NOMO-1 treated with dmso at 0.1 percent for 144 hours (cell line): ENCODE data around the gene STPG3.

Experiments
- DNase-seq: peaks from one replicate; lab custom pipeline; 2025; ENCODE audit not compliant: unreplicated experiment; lab: John Stamatoyannopoulos, UW

Gene STPG3

GRCh38 chr9:137251194-137251461 is at the start of gene STPG3:
Gene STPG3 (plus strand): TSS chr9:137251286. CDS start chr9:137251287, 1 bp downstream.
- DNase-seq, result no peak

GRCh38 chr9:137202966-137203365 is 48.1 kb upstream of the STPG3 start:
- no peak for DNase-seq

DNA sequence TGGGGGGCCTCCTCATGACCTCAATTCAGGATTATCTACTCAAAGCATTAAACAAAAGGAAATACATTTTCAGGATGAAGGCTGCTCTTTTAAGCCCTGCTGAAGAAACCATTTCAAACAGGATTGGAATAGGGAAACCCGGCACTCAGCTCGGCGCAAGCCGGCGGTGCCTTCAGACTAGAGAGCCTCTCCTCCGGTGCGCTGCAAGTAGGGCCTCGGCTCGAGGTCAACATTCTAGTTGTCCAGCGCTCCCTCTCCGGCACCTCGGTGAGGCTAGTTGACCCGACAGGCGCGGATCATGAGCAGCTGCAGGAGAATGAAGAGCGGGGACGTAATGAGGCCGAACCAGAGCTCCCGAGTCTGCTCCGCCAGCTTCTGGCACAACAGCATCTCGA is 46.4 kb upstream of the STPG3 start:
- DNase-seq, result no peak

DNA sequence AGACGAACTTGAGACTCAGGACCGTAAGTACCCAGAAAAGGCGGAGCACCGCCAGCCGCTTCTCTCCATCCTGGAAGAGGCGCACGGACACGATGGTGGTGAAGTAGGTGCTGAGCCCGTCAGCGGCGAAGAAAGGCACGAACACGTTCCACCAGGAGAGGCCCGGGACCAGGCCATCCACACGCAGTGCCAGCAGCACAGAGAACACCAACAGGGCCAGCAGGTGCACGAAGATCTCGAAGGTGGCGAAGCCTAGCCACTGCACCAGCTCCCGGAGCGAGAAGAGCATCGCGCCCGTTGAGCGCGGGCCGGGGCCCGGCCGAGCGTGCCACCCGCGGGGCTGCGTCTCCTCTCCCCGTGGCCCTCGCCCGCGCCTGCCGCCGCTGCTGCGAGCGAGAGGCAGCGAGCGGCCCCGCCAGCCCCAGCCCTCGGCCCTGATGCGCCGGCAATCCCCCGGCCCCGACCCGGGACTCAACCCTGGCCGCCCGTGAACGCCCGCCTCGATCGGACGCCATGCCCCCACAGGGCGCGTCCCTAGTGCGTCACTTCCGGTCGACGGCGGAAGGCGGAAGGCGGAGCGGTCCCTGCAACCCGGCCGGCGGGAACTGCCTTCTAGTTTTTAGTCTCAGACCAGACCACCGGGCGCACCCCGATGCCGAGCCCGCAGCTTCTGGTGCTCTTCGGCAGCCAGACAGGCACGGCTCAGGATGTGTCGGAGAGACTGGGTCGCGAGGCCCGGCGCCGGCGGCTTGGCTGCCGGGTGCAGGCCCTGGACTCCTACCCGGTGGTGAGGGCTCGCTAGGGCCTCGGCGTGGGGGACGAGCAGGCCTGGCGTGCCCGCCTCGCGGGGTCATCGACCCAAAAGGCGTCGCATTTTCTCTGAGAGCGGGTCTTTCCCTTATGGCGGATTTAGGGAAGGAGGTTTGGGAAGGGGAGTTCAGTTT is 45.7 kb upstream of the STPG3 start, which contains the start of the genes NDOR1 and TMEM203:
TSS of gene NDOR1 (plus strand) at position 575 of the 944 bp plus-strand sequence. CDS start at position 653, 78 bp downstream.
TSS of gene TMEM203 (minus strand) at position 523 of the 944 bp plus-strand sequence. CDS start at position 289, 234 bp downstream.
- DNase-seq, result peak; percentile 88

GRCh38 chr9:137206602-137207001 is 44.5 kb upstream of the STPG3 start:
- DNase-seq, result no peak

GRCh38 chr9:137211532-137211931 is 39.6 kb upstream of the STPG3 start:
- no peak for DNase-seq

GRCh38 chr9:137212520-137212919 is 38.6 kb upstream of the STPG3 start:
- no peak for DNase-seq

DNA sequence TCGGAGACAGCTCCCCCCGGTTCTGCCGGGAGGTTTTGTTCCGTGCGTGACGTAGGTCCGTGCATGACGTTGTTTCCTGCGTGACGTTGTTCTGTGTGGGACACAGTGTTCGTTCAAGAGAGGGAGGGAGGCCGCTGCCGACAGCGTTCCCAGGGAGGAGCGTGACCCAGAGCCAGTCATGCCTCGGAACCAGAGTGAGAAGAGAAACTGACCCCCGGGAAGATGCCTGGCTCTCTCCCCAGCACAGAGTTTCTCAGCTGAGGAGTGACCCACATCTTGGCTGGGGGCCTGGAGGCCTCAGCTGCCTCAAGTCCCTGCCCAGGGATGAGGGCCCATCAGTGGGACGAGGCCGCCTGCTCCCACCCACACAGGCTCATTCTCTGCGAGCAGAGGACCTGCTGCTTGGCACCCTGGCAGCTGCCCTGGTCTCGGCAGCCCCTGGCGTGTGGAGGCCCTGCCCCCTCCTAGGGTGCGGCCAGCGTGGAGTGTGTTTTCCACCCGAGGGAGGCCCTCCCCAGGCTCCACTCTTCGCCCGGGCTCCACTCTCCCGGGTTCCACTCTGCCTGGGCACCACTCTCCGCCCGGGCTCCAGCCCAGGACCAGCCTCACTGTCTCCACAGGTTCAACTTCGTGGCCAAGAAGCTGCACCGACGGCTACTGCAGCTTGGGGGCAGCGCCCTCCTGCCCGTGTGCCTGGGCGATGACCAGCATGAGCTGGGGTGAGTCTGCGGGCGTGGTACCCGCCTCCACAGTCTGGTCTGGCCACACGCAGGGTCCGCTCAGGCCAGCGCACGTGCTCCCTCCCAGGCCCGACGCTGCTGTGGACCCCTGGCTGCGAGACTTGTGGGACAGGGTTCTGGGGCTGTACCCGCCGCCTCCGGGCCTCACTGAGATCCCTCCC is 37.7 kb upstream of the STPG3 start:
- no peak for DNase-seq

DNA sequence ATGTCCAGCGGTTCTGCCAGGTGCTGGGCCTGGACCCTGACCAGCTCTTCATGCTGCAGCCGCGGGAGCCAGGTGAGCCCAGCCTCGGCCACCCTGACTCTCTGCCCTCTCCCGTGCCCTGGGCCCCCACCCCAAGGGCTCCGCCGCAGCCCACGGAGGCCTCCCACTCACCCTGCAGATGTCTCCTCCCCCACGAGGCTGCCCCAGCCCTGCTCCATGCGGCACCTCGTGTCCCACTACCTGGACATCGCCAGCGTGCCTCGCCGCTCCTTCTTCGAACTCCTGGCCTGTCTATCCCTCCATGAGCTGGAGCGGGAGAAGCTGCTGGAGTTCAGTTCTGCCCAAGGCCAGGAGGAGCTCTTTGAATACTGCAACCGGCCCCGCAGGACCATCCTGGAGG is 36.5 kb upstream of the STPG3 start:
- DNase-seq, result no peak

- no peak for DNase-seq
These were observed 35.7 kb upstream of the STPG3 start for GRCh38 chr9:137215196-137215986.

DNA sequence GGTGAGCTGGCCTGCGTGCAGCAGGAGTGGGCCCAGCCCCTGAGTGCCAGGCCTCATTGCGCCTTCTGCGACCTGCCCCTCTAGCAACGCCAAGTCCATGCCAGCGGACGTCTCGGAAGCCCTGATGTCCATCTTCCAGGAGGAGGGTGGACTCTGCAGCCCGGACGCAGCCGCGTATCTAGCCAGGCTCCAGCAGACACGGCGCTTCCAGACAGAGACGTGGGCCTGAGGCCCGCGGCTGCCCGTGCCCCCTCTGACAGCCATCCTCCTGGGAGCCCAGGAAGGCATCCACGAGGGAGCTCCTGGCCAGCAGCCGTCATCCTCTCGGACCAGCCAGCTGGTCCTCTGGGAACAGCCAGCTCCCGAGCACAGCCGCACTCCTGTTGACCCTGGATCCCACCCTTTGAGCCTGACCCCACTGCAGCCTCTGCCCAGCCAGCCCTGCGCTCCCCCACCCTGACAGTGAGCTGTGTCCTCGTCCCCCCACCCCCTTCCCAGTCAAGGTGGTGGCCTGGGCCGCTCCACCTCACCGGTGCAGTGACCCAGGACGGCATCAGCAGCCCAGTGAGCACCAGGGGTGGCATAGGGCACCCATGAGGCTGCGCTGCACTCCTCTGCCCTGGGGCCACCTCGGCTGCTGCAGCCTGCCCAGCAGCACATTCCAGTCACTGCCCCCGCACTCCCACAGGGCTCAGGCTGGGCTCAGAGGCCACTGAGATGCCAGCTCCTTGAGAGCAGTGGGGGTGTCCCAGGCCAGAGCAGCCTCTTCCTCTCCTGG is 34.7 kb upstream of the STPG3 start:
- DNase-seq, result no peak

- DNase-seq, result no peak
These were observed 33.5 kb upstream of the STPG3 start for GRCh38 chr9:137217276-137218211.

DNA sequence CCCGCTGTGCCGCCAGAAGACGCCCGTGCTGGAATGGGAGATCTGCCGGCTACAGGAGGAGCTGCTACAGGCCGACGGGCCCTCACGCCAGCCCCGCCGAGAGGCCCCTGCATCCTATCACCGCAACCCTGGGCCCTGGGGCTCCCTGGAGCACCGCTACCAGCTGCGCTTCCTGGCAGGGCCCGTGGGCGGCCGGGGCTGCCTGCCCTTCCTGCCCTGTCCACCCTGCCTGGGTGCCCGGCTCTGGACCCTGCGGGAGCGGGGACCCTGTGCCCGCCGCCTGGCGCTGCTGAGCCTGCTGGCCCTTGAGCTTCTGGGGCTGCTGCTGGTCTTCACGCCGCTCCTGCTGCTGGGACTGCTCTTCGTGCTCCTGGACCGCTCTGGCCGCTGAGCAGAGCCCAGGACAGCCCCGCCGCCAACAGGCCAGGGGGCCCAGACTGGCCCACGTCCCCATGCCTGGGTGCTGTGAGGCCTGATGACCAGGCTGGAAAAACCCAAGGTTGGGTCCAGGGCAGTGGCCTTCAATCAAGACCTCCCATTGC is 32.8 kb upstream of the STPG3 start:
- no peak for DNase-seq

DNA sequence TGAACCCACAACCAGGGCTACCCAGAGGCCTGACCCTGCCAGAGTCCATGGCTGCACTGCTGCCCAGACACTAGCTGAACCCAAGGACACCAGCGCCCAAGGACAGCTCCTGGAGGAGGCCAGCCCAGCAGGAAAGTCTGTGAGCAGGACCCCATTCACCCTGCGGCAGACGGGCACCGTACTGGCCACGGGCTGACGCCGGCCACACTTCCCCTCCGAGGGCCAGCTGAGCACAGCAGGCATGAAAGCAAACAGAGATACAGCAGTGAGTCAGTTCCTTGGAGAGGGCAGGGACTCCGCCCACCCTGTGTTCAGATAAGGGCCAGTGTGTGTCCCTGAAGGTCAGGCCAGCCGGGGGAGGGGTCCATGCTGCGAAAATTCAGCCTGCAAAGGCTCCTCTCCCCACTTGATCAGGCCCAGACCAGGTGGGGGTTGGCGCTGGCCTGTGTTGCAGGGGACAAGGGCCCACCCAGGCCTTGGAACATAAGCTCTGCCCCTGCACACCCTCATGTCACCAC is 32.3 kb upstream of the STPG3 start:
- DNase-seq, result no peak

DNA sequence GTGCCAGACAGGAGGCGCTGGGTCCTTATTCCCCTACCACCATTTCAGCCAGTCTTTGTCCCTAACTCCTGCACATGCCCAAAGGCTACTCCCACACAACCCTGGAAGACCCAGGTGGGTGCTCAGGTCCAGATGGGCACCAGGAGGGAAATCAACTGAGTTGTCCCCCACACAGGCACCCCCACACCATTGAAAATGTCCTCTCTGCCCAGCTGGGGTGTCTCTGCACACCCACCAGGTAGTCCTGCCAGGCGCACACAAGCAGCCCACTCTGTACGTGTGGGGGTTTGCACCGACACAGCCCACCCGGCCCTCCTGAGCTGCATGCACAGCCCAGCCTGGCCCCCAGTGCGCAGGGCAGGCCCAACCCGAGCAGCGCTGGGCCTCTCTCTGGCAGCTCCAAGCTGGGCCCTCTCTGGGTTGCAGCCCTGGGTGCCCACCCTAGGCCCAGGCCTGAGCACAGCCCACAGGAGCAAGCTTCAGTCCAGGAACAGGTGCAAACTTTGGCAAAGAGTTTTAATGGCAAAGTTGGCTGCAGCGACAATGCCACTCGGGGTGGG is 31.2 kb upstream of the STPG3 start:
- no peak for DNase-seq

- DNase-seq, result no peak
These were observed 30.6 kb upstream of the STPG3 start for GRCh38 chr9:137220317-137221094.

- no peak for DNase-seq
These were observed 30.0 kb upstream of the STPG3 start for GRCh38 chr9:137221095-137221505.
